Activated CD8-positive, alpha-beta memory T cell treated with anti-CD3 and anti-CD28 coated beads, Interleukin-2, amount 50 U/mL, for 24 hours (primary cell): ENCODE data around the gene ITPRID1.
"Not testable (repeated sequence)": the region's sequence is repeated elsewhere in the genome, so short reads cannot be mapped to it uniquely, and the experiment has no call there.

ENCODE experiments used
- DNase-seq: peaks from one replicate; pipeline ENCODE4 v3.0.0-alpha.2; 2020; ENCODE audit errors: extremely low read depth

ITPRID1 gene

GRCh38 chr7:31513790-31514189, at the start of gene ITPRID1:
TSS of gene ITPRID1 (plus strand) at chr7:31514090. CDS start at chr7:31553025, 38,935 bp downstream.
- DNase-seq = no peak

- DNase-seq = no peak
Observed at GRCh38 chr7:31464601-31465000, 49.3 kb upstream of the ITPRID1 start.

- no peak for DNase-seq
Observed at GRCh38 chr7:31465285-31465684, 48.6 kb upstream of the ITPRID1 start.

- no peak for DNase-seq
Observed at GRCh38 chr7:31466036-31466435, 47.9 kb upstream of the ITPRID1 start.

GRCh38 chr7:31470883-31471282, 43.0 kb upstream of the ITPRID1 start:
- not testable (repeated sequence) for DNase-seq

GRCh38 chr7:31475368-31475767, 38.5 kb upstream of the ITPRID1 start:
- DNase-seq = no peak

GRCh38 chr7:31476073-31476745, 37.7 kb upstream of the ITPRID1 start:
- DNase-seq = no peak

GRCh38 chr7:31476941-31477677, 36.8 kb upstream of the ITPRID1 start:
- DNase-seq = no peak

- no peak for DNase-seq
Observed at GRCh38 chr7:31478018-31478417, 35.9 kb upstream of the ITPRID1 start.

GRCh38 chr7:31478721-31479120, 35.2 kb upstream of the ITPRID1 start:
- DNase-seq = no peak

- DNase-seq = no peak
Observed at GRCh38 chr7:31487071-31487470, 26.8 kb upstream of the ITPRID1 start.

GRCh38 chr7:31487476-31487875, 26.4 kb upstream of the ITPRID1 start:
- no peak for DNase-seq

GRCh38 chr7:31488562-31489203, 25.2 kb upstream of the ITPRID1 start:
- DNase-seq = no peak

- DNase-seq = no peak
Observed at GRCh38 chr7:31490796-31491314, 23.0 kb upstream of the ITPRID1 start.

- no peak for DNase-seq
Observed at GRCh38 chr7:31492086-31492485, 21.8 kb upstream of the ITPRID1 start.

- DNase-seq = no peak
Observed at GRCh38 chr7:31493714-31494181, 20.1 kb upstream of the ITPRID1 start.

GRCh38 chr7:31494421-31494820, 19.5 kb upstream of the ITPRID1 start:
- no peak for DNase-seq

- DNase-seq = no peak
Observed at GRCh38 chr7:31495653-31496052, 18.2 kb upstream of the ITPRID1 start.

- no peak for DNase-seq
Observed at GRCh38 chr7:31497516-31497915, 16.4 kb upstream of the ITPRID1 start.

- no peak for DNase-seq
Observed at GRCh38 chr7:31500656-31501055, 13.2 kb upstream of the ITPRID1 start.

GRCh38 chr7:31508823-31509222, 5.1 kb upstream of the ITPRID1 start:
- no peak for DNase-seq

- no peak for DNase-seq
Observed at GRCh38 chr7:31512166-31512565, 1.7 kb upstream of the ITPRID1 start.
